ENCODE measurements around the gene METRNL.

The METRNL gene

DNA sequence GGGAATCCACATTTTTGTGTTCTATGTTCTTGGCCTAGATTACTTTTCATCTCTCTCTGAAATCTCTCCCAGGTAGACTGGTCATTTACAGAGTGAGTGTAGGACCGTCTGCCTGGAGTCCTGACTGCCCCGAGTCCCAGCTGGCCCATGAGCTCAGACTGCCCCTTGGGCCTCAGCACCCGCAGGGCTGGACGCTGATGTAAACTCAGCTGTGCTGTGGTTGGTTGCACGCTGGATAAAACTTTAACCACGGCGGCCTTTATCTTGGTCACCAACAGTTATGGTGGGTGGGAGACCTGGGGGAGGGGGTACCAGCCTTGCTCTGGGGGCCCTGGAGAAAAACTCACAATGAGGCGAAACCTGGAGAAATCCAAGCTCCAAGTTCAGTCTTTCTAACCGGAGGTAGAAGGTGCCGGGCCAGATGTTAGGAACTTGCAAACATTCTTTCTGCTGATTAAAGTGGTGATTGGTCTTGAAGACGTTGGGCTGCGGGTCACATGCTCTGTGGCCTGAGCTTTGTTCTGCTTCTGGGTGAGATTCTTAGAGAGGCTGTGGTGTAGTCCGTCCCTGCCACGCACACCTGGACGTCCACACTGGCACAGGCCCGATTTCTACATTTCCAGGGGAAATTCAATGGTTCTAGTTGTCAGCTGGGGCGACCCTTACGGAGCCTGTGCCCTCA lies 6.9 kb downstream of the METRNL start:
- DNase-seq, result no peak
- H3K4me3 ChIP-seq (ENCODE audit: low read depth, low read length), result no peak overlapping the region
- H3K27ac ChIP-seq, result no peak overlapping the region
- no peaks in the 10 kb centered on the region for H3K9me3 ChIP-seq (ENCODE audit: severe bottlenecking)
- peaks cover 12% of the 10 kb centered on the region for H3K27me3 ChIP-seq (ENCODE audit: insufficient read depth, low read depth, severe bottlenecking)
- H3K36me3 ChIP-seq, result no peaks in the 10 kb centered on the region
- TF ChIP-seq, protein P1, sequence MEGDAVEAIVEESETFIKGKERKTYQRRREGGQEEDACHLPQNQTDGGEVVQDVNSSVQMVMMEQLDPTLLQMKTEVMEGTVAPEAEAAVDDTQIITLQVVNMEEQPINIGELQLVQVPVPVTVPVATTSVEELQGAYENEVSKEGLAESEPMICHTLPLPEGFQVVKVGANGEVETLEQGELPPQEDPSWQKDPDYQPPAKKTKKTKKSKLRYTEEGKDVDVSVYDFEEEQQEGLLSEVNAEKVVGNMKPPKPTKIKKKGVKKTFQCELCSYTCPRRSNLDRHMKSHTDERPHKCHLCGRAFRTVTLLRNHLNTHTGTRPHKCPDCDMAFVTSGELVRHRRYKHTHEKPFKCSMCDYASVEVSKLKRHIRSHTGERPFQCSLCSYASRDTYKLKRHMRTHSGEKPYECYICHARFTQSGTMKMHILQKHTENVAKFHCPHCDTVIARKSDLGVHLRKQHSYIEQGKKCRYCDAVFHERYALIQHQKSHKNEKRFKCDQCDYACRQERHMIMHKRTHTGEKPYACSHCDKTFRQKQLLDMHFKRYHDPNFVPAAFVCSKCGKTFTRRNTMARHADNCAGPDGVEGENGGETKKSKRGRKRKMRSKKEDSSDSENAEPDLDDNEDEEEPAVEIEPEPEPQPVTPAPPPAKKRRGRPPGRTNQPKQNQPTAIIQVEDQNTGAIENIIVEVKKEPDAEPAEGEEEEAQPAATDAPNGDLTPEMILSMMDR (IDR thresholded peaks at IDR 0.05; ENCODE audit: low read depth, low read length), result no peak

DNA sequence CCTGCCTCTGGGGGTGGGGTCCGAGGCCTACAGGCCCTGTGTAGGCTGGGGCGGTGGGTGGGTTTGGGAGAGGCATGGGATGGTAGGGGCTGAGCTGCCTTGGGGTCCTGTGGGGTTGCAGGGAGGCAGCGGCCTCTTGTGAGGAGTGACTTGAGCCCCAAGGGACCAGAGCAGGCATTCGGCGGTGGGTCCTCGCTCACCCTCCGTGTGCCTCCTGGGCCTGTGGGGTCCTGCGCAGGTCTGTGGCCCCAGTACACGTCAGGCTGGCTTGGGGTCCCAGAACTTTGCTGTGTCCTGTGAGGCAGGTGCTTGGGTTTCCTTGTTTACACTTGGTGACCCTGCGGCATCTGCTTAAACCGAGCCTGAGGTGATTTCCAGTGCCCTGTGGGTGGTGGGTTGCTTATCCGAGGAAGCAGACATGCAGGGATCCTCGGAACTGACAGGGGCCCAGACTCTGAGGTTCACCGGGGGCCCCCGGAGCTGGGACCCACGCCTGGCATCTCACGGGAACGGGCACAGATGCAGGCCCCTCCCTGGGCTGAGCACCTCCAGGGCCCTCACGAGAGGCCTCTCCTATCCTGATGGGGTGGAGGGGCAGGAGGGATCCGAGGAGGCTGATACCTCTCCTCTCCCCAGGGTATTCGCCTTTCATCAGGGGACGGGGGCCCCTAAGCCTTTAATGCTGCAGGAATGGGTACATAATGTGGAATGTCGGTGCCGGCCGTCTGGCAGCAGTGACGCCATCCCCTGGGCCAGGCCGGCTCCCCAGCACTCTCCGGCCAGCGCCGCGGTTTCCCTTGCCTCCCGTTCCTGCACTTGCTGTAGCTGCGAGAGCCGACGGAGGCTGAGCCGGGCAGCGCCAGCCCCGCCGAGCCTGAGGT lies 7.7 kb downstream of the METRNL start:
- Histone ChIP-seq H3K27me3 (ENCODE audit: insufficient read depth, low read depth, severe bottlenecking) (peaks cover 3% of the 10 kb centered on the region), H3K36me3 (no peaks in the 10 kb centered on the region), H3K9me3 (ENCODE audit: severe bottlenecking) (no peaks in the 10 kb centered on the region), H3K27ac (no peak overlapping the region), H3K4me3 (ENCODE audit: low read depth, low read length) (no peak overlapping the region)
- TF ChIP-seq, protein P1 (IDR thresholded peaks at IDR 0.05; ENCODE audit: low read depth, low read length), result no peak
- DNase-seq, result no peak

DNA sequence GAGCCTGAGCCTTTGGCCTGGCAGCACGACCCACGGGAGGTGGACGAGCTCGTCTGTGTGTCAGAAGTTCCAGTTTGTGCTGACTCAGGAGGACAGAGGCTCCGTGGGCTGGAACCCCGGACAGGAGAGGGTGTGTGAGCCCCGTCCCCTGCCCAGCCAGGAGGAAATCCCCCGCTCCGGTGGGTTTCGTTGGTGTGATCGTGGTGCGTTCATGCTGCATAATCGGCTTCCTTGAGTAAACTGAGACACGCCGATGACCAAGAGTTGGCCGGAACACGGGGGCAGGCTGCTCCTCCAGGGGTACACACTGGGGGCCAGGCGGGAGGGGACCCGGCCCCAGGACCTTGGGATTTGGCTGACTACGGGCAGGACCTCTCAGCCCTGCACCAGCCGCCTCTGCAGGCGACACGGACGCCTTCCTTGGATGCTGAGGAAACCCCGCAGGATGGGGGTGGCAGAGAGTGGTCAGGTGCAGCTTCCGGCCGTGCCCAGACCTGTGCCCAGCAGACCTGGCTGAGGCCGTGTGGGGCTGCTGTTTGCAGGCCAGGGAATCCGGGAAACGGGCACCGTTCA lies 8.5 kb downstream of the METRNL start:
- TF ChIP-seq, protein P1 (IDR thresholded peaks at IDR 0.05; ENCODE audit: low read depth, low read length), result no peak
- Histone ChIP-seq H3K9me3 (ENCODE audit: severe bottlenecking) (no peaks in the 10 kb centered on the region), H3K4me3 (ENCODE audit: low read depth, low read length) (no peak overlapping the region), H3K27me3 (ENCODE audit: insufficient read depth, low read depth, severe bottlenecking) (no peaks in the 10 kb centered on the region), H3K36me3 (no peaks in the 10 kb centered on the region), H3K27ac (no peak overlapping the region)
- DNase-seq, result no peak

DNA sequence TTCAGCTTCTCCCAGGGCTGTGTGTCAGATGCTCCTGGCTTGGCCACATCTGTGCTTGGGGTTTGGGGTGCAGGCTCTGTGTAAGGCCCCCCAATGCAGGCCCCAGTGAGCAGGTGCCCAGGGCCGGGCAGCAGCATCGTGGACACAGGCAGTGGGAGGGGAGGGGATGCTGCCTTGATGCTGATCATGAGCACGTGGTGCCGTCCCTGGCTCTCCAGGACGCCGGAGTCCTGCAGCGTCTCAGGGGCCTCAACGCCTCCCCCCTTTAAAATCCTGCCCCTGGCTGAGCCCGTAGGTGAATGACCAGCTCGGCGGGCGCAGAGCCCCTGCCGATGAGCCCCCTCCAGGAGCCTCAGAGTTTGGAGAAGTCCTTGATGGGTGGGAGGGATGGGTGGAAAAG lies 9.0 kb downstream of the METRNL start:
- Histone ChIP-seq H3K27ac (no peak overlapping the region), H3K9me3 (ENCODE audit: severe bottlenecking) (no peaks in the 10 kb centered on the region), H3K27me3 (ENCODE audit: insufficient read depth, low read depth, severe bottlenecking) (no peaks in the 10 kb centered on the region), H3K4me3 (ENCODE audit: low read depth, low read length) (no peak overlapping the region), H3K36me3 (no peaks in the 10 kb centered on the region)
- TF ChIP-seq, protein P1 (IDR thresholded peaks at IDR 0.05; ENCODE audit: low read depth, low read length), result no peak
- no peak for DNase-seq

DNA sequence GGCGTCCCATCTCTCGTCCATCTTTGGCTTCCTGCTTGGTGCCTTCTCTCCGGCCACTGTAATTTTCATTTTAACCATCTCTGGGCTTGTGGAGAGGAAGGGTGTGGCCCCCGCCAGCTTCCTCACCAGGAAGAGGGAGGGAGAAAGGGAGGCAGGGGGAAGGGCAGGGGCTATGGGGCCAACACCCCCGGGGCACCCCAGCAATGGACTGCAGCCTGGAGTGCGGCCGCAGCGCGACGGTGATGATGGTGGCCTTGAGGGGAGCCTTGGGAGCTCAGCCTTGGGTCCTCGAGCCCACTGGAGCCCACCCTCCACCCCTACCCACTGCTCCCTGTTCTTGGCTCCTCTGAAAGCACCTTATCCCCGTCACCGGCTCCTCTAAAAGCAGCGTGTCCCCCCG lies 9.5 kb downstream of the METRNL start:
- no peak for DNase-seq
- H3K27me3 ChIP-seq (ENCODE audit: insufficient read depth, low read depth, severe bottlenecking), result no peaks in the 10 kb centered on the region
- H3K27ac ChIP-seq, result no peak overlapping the region
- TF ChIP-seq, protein P1 (IDR thresholded peaks at IDR 0.05; ENCODE audit: low read depth, low read length), result no peak
- H3K36me3 ChIP-seq, result no peaks in the 10 kb centered on the region
- no peaks in the 10 kb centered on the region for H3K9me3 ChIP-seq (ENCODE audit: severe bottlenecking)
- no peak overlapping the region for H3K4me3 ChIP-seq (ENCODE audit: low read depth, low read length)
